Measurements from ENCODE around the gene EIF4EBP3.

The EIF4EBP3 gene

DNA sequence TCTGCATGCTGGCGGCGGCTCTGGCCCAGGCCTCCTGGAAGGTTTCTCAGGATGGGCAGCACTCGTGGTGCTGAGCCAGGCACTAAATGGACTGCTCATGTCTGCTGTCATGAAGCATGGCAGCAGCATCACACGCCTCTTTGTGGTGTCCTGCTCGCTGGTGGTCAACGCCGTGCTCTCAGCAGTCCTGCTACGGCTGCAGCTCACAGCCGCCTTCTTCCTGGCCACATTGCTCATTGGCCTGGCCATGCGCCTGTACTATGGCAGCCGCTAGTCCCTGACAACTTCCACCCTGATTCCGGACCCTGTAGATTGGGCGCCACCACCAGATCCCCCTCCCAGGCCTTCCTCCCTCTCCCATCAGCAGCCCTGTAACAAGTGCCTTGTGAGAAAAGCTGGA, 20.4 kb downstream of the EIF4EBP3 start:
- no peak overlapping the region for H3K4me3 ChIP-seq (ENCODE audit: low read depth, low read length)
- TF ChIP-seq POLR2A (IDR thresholded peaks at IDR 0.05; ENCODE audit: extremely low read depth, insufficient read length): no peak
- TF ChIP-seq, protein P1, sequence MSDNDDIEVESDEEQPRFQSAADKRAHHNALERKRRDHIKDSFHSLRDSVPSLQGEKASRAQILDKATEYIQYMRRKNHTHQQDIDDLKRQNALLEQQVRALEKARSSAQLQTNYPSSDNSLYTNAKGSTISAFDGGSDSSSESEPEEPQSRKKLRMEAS (IDR thresholded peaks at IDR 0.05; ENCODE audit: low read depth, low read length): no peak
- no peak for TF ChIP-seq MYC (IDR thresholded peaks at IDR 0.05; ENCODE audit: low read depth, low read length)
- TF ChIP-seq, protein P2, sequence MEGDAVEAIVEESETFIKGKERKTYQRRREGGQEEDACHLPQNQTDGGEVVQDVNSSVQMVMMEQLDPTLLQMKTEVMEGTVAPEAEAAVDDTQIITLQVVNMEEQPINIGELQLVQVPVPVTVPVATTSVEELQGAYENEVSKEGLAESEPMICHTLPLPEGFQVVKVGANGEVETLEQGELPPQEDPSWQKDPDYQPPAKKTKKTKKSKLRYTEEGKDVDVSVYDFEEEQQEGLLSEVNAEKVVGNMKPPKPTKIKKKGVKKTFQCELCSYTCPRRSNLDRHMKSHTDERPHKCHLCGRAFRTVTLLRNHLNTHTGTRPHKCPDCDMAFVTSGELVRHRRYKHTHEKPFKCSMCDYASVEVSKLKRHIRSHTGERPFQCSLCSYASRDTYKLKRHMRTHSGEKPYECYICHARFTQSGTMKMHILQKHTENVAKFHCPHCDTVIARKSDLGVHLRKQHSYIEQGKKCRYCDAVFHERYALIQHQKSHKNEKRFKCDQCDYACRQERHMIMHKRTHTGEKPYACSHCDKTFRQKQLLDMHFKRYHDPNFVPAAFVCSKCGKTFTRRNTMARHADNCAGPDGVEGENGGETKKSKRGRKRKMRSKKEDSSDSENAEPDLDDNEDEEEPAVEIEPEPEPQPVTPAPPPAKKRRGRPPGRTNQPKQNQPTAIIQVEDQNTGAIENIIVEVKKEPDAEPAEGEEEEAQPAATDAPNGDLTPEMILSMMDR (IDR thresholded peaks at IDR 0.05; ENCODE audit: low read depth, low read length): no peak
- no peak for DNase-seq (ENCODE audit: low read depth)

GRCh38 chr5:140568443-140569063, 21.1 kb downstream of the EIF4EBP3 start:
- no peak for DNase-seq (ENCODE audit: low read depth)
- no peak overlapping the region for H3K4me3 ChIP-seq (ENCODE audit: low read depth, low read length)
- TF ChIP-seq POLR2A (IDR thresholded peaks at IDR 0.05; ENCODE audit: extremely low read depth, insufficient read length) (no peak), MYC (IDR thresholded peaks at IDR 0.05; ENCODE audit: low read depth, low read length) (no peak)
- TF ChIP-seq, protein P1 (IDR thresholded peaks at IDR 0.05; ENCODE audit: low read depth, low read length): no peak
- TF ChIP-seq, protein P2 (IDR thresholded peaks at IDR 0.05; ENCODE audit: low read depth, low read length): no peak

DNA sequence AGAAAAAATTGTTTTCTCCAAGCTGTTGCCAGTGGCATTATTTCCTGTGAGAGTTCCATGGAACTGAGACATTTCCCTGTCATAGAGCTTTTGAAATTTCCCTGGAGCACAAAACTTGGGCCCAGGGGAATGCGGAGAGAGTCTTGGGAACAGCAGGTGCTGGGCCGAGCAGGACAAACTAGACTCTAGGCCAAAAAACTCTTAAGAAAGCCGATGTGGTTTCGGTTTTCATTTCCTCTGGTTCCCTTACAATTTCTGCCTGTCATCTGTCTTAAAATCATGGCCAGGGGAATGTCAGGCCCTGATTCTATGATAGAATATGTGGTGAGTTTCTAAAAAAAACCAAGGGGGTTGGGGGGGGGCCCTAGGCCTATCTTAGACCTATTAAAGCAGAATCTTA, 21.7 kb downstream of the EIF4EBP3 start:
- no peak for DNase-seq (ENCODE audit: low read depth)
- no peak overlapping the region for H3K4me3 ChIP-seq (ENCODE audit: low read depth, low read length)
- TF ChIP-seq, protein P1 (IDR thresholded peaks at IDR 0.05; ENCODE audit: low read depth, low read length): no peak
- TF ChIP-seq POLR2A (IDR thresholded peaks at IDR 0.05; ENCODE audit: extremely low read depth, insufficient read length): no peak
- TF ChIP-seq, protein P2 (IDR thresholded peaks at IDR 0.05; ENCODE audit: low read depth, low read length): no peak
- no peak for TF ChIP-seq MYC (IDR thresholded peaks at IDR 0.05; ENCODE audit: low read depth, low read length)

DNA sequence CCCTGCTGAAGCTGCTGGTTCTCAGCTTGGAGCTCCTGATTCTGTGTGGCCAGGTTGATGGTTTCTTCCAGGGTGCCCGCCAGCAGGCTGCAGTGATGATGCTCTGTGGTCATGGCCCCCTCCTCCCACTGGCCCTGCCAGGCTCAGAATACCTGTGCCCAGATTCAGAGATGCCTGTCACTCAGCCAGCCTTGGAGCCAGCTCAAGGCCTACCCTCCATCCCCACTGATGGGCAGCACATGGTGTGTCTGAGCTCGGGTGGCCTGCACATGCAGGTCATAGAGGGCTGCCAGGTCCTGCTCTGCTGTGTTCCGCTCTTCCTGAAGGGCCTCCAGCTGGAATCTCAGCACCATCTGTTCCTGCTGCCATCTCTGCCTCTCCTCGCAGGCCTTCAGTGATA, 22.6 kb downstream of the EIF4EBP3 start:
- H3K4me3 ChIP-seq (ENCODE audit: low read depth, low read length): no peak overlapping the region
- TF ChIP-seq POLR2A (IDR thresholded peaks at IDR 0.05; ENCODE audit: extremely low read depth, insufficient read length): no peak
- TF ChIP-seq, protein P2 (IDR thresholded peaks at IDR 0.05; ENCODE audit: low read depth, low read length): no peak
- TF ChIP-seq, protein P1 (IDR thresholded peaks at IDR 0.05; ENCODE audit: low read depth, low read length): no peak
- TF ChIP-seq MYC (IDR thresholded peaks at IDR 0.05; ENCODE audit: low read depth, low read length): no peak

DNA sequence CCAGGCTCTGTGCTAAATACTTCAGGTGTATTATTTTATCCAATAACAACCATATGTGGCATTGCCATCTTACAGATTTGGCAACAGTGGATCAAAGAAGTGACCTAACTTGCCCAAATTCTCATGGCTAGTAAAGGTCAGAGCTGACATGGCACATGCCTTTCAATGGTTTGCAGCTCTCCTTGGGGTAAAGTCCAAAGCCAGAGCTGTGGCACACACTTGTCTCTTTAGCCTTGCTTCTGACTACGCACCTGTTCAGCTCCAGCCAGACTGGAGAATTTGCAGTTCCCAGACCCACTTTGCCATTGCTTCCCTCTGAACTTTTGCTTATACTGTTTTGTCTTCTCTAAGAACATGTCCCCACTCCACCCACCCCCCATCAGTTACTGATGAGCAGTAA, 23.0 kb downstream of the EIF4EBP3 start:
- H3K4me3 ChIP-seq (ENCODE audit: low read depth, low read length): no peak overlapping the region

More for the DNA sequence above, 22.6 kb downstream of the EIF4EBP3 start:
- no peak for DNase-seq (ENCODE audit: low read depth)

More for the DNA sequence above, 23.0 kb downstream of the EIF4EBP3 start:
- DNase-seq (ENCODE audit: low read depth): no peak
- TF ChIP-seq, protein P2 (IDR thresholded peaks at IDR 0.05; ENCODE audit: low read depth, low read length): no peak
- TF ChIP-seq, protein P1 (IDR thresholded peaks at IDR 0.05; ENCODE audit: low read depth, low read length): no peak
- TF ChIP-seq MYC (IDR thresholded peaks at IDR 0.05; ENCODE audit: low read depth, low read length): no peak
- no peak for TF ChIP-seq POLR2A (IDR thresholded peaks at IDR 0.05; ENCODE audit: extremely low read depth, insufficient read length)
